C4-2B (cell line): Measurements from ENCODE around the gene SCUBE1.

Experiments
- H3K27ac ChIP-seq: fragments of 450-650 bp; 2 replicates; pipeline ENCODE4 v1.5.1; 2017
- CTCF ChIP-seq: fragments of 450-650 bp; conservative IDR thresholded peaks from 2 replicates; pipeline ENCODE4 v1.5.1; 2017; ENCODE audit warnings: mild to moderate bottlenecking
- ZFX ChIP-seq: fragments of 450-650 bp; IDR thresholded peaks from 2 replicates; pipeline ENCODE4 v1.6.1; 2017

Gene SCUBE1

DNA sequence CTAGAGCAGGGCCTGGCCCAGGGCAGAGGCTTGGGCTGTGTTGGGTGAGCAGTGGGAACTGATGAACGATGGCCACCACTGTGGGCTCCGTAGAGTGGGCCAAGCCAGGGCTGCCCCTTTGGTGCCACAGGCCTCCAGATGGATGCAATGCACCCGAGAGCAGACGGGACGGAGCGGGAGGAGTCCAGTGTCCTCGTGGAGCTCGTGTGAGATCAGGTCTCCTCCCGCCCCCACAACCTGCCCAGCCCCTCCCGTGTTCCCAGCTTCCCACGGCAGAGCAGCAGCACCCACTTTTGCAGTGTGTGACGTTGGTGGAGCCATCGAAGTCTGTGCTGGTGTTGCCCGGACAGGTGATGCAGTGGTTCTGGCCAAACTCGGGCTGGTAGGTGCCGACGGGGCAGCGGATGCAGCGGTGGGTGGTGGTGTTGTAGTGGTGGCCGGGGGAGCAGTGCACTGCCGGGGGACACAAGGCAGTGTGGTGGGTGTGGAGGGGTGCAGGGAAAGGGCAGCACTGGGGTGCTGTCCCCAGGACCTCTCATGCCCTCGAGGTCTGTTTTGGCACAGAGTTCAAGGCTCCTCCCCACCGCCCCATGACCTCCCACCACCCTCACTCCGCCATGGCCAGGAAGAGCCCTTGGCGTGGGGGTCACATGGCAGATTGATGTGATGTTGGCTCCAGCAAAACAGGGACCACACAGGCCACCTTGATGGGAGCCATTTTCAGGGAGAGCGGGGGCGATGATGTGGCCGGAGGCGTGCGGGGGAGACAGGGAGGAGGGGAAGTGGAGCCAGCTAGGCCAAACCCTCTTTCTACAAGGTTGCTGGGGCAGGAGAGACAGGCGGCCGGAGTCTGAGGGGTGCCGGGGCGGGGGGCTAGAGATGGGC is 132.3 kb downstream of the SCUBE1 start:
- TF ChIP-seq ZFX (no peak), CTCF (no peak)
- no peak overlapping the region for H3K27ac ChIP-seq

DNA sequence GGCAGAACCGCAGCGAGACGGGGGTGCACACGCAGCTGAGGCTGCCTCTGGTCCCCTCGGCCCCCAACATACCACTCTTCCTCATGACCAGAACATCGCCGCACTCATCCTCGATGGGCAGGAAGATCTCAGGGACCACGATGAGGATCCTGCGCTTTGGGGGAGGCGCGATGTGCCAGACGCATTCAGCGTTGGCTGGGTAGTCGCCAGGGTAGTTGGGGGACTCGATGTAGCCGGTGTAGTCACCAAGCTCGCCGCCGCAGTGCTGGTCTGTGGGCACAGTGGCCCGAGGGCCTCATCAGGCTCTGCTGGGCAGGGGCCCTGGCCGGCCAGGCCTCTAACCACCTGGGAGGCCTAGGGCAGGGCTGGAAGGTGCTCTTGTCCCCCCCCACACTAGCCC is 133.2 kb downstream of the SCUBE1 start:
- H3K27ac ChIP-seq = no peak overlapping the region
- TF ChIP-seq ZFX (no peak), CTCF (no peak)

DNA sequence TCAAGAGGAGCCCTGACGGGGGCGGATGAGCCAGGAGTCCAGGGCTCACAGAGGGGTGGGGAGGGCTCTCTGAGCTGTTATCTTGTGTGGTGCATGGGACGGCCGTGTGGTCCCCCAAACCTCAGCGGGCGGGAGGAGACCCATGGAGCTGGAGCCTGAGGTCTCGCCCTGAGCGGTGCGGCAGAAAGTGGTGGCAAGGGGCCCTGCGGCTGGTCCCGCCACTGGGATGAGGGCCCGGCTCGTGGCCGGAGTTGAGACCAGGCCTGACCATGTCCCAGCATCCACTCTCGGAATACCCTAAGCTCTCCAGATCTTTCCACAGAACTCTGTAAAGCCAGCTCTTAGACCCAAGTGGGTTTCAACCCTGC is 133.7 kb downstream of the SCUBE1 start:
- TF ChIP-seq CTCF = no peak
- no peak for TF ChIP-seq ZFX
- H3K27ac ChIP-seq = no peak overlapping the region

DNA sequence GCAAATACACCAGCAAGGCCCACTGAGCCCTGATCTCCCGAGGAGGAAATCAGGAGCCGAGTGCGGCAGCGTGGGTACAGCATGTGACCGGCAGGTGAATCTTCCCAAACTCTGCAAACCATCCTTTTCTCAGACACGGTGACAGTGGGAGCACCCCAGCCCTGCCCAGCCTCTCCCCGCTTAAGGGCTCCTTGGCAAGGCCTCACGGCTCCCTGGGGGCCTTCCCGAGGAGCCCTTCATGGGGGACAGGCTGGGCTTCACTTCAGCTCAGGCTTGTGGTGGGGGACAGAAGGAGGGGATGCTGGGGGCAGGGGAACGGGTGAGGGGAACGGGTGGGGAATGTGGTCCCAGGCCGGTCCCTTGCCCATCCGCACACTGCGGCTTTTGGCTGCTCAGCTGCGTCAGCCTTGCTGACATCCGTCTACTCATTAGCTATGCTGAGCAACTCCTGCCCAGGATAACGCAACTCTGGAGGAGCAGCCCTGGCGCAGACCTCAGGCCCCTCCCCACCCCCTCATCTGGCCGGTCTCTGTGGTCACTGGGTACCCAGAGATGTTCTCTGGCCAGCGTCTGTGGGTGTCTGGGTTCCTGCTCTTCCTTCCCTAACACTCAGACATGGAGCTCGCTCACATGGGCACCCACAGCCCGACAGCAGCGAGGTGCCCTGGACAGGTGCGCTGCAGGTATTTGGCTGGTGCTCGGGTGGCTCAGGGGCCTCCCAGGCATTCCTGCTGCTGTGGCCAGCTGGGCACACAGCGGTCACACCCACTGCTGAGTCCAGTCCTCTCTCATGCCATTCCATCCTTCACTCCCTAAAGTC is 134.3 kb downstream of the SCUBE1 start:
- no peak for TF ChIP-seq CTCF
- no peak for TF ChIP-seq ZFX
- no peak overlapping the region for H3K27ac ChIP-seq

DNA sequence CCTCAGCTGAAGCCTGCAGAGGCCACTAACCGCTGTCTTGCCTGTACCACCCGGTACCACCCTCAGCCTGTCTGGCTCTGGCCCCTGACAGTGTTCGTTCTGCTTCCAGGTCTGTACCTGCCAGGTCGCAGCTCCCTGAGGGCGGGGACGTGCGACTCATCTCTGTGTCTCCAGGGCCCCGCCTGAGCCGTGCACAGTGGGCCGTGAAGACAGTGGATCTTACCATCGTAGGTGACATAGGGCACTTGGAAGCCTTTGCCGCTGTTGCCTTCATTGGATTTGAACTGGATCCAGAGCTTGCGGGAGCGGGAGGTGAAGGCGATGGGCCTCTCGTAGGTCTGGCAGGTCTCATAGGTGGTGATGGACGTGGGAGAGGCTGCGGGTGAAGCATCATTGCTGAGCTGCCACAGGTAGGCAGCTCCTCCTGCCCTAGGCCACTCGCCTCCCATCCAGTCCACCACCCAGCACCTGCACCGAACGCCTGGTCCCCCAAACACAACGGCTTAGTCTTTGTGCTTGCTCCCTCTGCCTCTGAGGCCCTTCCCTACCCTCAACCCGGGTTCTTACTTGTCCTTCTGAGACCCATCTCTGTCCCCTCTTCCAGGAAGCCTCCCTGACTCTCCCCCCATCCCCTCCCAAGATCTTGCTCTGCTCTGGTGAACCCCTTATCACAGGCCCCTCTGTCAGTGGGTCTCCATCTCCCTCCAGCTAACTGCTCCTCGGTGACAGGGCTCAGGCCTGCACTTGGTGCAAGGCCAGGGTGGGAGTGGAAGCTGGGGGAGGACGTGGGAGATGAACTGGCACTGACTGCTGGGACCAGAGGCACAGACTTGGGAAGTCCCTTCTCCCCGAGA is 135.1 kb downstream of the SCUBE1 start:
- no peak for TF ChIP-seq CTCF
- no peak for TF ChIP-seq ZFX
- H3K27ac ChIP-seq = no peak overlapping the region

- H3K27ac ChIP-seq = no peak overlapping the region
Observed at GRCh38 chr22:43207386-43207785, 135.8 kb downstream of the SCUBE1 start.

More at GRCh38 chr22:43207386-43207785, 135.8 kb downstream of the SCUBE1 start:
- no peak for TF ChIP-seq CTCF
- TF ChIP-seq ZFX = no peak
